ENCODE results near the gene KIAA1671.

KIAA1671 gene

DNA sequence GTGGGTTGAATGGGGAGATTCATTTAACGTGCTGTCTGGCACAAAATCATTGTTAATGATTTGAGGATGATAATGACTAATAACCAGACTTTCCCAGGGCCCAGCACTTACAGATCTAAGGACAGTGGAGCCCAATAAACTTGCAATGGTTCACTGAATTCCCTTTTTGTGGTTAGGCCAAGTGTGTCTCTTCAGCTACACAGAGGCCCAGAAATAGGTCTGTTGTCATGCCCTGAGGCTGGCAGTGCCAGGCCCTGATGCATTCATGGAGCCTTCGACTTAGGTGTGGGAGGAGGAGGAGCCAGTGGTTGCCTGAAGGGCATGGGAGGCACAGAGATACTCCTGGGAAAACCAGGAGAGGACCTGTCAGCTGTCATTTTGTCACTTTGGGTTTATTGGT lies 56.1 kb downstream of the KIAA1671 start:
- no peak overlapping the region for H3K27ac ChIP-seq
- H3K4me3 ChIP-seq = no peak overlapping the region
- peaks cover 0 to 22% (median 0%) of the 10 kb centered on the region in 11 experiments; a peak in 5 of 22 replicates for H4K20me1 ChIP-seq
- TF ChIP-seq Cebpa-rat (IDR thresholded peaks at IDR 0.05) = no peak
- H3K36me3 ChIP-seq = no peaks in the 10 kb centered on the region
- H3K27me3 ChIP-seq = peaks cover 34 to 48% (median 41%) of the 10 kb centered on the region in 11 experiments
- H3K9me3 ChIP-seq (replicated peaks in 1 of 11) = peaks cover 0 to 10% (median 3%) of the 10 kb centered on the region in 11 experiments; a peak in 2 of 22 replicates
- no peak overlapping the region for H3K9ac ChIP-seq
- peaks cover 7 to 24% (median 19%) of the 10 kb centered on the region in 10 experiments; a peak in 18 of 20 replicates for H3K4me1 ChIP-seq
- peak overlapping the region; percentile 12 to 71 (median 47); a peak in 18 of 22 replicates for H3K4me2 ChIP-seq

DNA sequence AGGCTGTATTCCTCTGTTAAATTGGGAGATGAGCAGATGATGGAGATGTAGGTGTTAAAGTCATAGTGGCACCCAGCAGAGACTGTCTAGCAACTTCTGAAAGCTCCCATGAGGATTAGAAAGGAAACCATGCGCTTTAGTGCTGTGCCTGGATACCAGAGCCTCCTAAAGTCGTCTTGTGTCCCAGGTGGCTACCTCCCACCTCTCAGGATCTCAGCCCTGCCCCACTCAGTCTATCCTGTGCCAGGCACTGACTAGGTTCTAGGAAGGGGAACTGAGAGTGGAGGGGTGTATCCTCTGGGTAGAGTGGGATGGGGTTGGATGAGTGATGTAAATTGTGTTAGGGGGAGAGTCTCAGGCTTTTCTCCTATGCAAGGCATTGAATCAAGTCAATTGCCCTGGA lies 60.2 kb downstream of the KIAA1671 start:
- peak overlapping the region in 8 of 11 experiments; percentile 1 to 41 (median 20); a peak in 9 of 22 replicates for H3K4me2 ChIP-seq
- peaks cover 0 to 5% (median 0%) of the 10 kb centered on the region in 11 experiments; a peak in 3 of 22 replicates for H3K9me3 ChIP-seq (replicated peaks in 1 of 11)
- H4K20me1 ChIP-seq = peaks cover 0 to 13% (median 0%) of the 10 kb centered on the region in 11 experiments; a peak in 4 of 22 replicates
- H3K4me1 ChIP-seq = peaks cover 7 to 24% (median 20%) of the 10 kb centered on the region in 10 experiments; a peak in 18 of 20 replicates
- peaks cover 0 to 7% (median under 1%) of the 10 kb centered on the region in 11 experiments; a peak in 10 of 22 replicates for H3K27me3 ChIP-seq
- no peak for TF ChIP-seq Cebpa-rat (IDR thresholded peaks at IDR 0.05)
- H3K9ac ChIP-seq = no peak overlapping the region
- H3K36me3 ChIP-seq = no peaks in the 10 kb centered on the region
- no peak overlapping the region for H3K27ac ChIP-seq
- no peak overlapping the region for H3K4me3 ChIP-seq

DNA sequence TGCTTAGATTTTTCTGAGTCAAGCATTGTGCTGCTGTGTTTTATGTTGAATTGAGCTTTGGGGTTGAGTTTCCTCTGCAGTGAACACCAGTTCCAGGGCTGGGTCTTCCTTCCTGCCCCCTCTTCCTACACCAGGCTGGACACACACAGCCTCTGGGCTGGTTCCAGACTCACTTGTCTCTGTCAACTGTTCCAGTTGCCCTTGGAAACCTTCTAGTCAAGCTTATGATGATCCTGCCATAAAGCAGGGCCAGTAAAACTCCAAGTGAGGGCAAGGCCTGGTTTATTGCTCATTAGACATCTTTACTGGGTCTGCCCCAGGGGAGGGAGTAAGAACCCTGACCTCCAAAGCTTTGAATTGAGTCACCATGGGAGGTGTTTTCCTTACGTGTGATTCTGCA lies 61.1 kb downstream of the KIAA1671 start:
- Histone ChIP-seq H4K20me1 (peaks cover 0 to 7% (median 0%) of the 10 kb centered on the region in 11 experiments; a peak in 4 of 22 replicates), H3K4me1 (peaks cover 4 to 19% (median 15%) of the 10 kb centered on the region in 10 experiments; a peak in 18 of 20 replicates), H3K27me3 (peaks cover 0 to 6% (median 0%) of the 10 kb centered on the region in 11 experiments; a peak in 2 of 22 replicates), H3K4me2 (peak overlapping the region in 3 of 11 experiments; percentile 1 to 41 (median 17); a peak in 4 of 22 replicates), H3K36me3 (no peaks in the 10 kb centered on the region), H3K9ac (no peak overlapping the region), H3K27ac (no peak overlapping the region), H3K9me3 (replicated peaks in 1 of 11) (peaks cover 0 to 5% (median 0%) of the 10 kb centered on the region in 11 experiments; a peak in 3 of 22 replicates), H3K4me3 (no peak overlapping the region)
- TF ChIP-seq Cebpa-rat (IDR thresholded peaks at IDR 0.05) = no peak

DNA sequence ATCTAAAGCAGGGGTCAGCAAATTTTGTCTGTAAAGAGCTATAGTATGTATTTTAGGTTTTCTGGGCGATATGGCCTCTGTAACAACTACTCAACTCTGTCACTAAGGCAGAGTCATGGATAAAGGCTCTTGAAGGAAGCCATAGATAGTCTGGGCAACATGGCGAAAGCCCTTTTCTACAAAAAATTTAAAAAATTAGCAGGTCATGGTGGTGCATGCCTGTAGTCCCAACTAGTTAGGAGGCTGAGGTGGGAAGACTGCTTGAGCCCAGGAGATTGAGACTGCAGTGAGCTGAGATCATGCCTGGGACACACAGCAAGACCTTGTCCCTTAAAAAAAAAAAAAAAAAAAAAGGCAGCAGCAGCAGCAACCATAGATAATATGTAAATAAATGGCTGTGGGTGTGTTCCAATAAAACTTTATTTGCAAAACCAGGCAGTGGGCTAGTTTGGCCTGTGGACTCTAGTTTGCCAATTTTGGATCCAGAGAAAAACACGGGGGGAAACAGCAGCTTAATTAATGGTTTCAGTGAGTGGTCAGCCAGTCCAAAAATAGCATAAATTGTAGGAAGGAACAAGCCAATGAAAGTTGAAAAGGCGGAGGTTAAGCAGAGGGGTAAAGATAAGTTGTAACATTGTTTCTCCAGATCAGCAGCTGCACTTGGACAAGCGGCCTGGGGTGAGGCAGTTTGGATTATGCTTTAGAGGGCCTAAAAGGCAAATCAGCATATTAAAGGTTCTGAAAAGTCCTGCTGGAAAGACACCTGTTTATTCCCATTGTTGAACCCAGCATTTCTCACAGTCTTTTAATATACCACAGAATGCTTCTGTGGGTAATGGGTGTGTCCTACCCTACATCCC lies 62.6 kb downstream of the KIAA1671 start:
- Histone ChIP-seq H4K20me1 (no peaks in the 10 kb centered on the region; a peak in 1 of 22 replicates), H3K9me3 (replicated peaks in 1 of 11) (peaks cover 0 to 5% (median 0%) of the 10 kb centered on the region in 11 experiments; a peak in 3 of 22 replicates), H3K27me3 (peaks cover 0 to 6% (median 0%) of the 10 kb centered on the region in 11 experiments; a peak in 2 of 22 replicates), H3K4me1 (peaks cover 0 to 12% (median 8%) of the 10 kb centered on the region in 10 experiments; a peak in 10 of 20 replicates), H3K9ac (no peak overlapping the region), H3K4me3 (no peak overlapping the region), H3K27ac (no peak overlapping the region), H3K4me2 (no peak overlapping the region), H3K36me3 (no peaks in the 10 kb centered on the region)
- TF ChIP-seq Cebpa-rat (IDR thresholded peaks at IDR 0.05) = no peak

DNA sequence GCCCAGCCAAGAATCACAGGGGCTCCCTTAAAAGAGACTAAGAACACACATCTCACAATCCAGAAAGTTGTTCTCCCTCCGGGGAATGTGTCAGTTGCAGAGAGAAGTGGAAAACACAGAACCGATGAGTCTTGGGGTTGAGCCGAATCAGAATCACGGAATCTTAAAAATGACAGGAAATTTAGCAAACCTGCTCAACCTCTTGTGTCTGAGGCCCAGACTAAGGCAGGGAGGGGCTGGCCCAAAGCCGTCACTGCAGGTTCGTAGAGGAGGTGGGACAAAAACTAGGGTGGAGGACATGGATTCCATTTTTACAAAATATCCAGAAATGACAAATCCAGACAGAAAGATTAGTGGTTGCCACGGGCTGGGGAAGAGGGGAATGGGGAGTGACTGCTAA lies 63.8 kb downstream of the KIAA1671 start:
- H3K27me3 ChIP-seq = no peaks in the 10 kb centered on the region
- no peaks in the 10 kb centered on the region; a peak in 1 of 22 replicates for H4K20me1 ChIP-seq
- no peak overlapping the region for H3K27ac ChIP-seq
- H3K9me3 ChIP-seq (replicated peaks in 1 of 11) = peaks cover 0 to 5% (median 0%) of the 10 kb centered on the region in 11 experiments; a peak in 3 of 22 replicates
- no peak overlapping the region for H3K4me2 ChIP-seq
- H3K4me1 ChIP-seq = peaks cover 0 to 12% (median 8%) of the 10 kb centered on the region in 10 experiments; a peak in 10 of 20 replicates
- TF ChIP-seq Cebpa-rat (IDR thresholded peaks at IDR 0.05) = no peak
- no peak overlapping the region for H3K9ac ChIP-seq
- H3K4me3 ChIP-seq = no peak overlapping the region
- no peaks in the 10 kb centered on the region for H3K36me3 ChIP-seq

DNA sequence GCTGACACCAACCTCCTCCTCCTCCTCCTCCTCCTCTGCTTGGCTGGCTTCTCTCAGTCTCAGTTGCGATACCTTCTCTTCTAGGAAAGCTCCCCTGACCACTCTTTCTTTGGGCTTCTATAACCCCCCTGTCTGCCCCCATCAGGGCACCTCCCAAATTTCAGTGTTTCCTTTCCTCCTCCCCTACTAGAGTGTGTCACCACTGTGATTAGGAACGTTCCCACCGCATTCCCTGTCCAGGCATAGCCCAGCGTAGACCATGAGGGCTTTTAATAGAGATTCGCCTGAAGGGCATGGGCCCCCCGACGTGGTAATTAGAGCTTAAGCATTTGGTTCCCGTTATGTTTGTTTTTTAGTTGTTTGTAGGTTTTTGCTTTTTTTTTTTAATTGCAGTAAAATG lies 65.5 kb downstream of the KIAA1671 start:
- Histone ChIP-seq H3K9me3 (replicated peaks in 1 of 11) (peaks cover 0 to 5% (median 0%) of the 10 kb centered on the region in 11 experiments; a peak in 3 of 22 replicates), H3K9ac (no peak overlapping the region), H3K27me3 (no peaks in the 10 kb centered on the region), H3K4me2 (no peak overlapping the region), H3K4me1 (peaks cover 0 to 6% (median 3%) of the 10 kb centered on the region in 10 experiments; a peak in 9 of 20 replicates), H3K27ac (no peak overlapping the region), H4K20me1 (no peaks in the 10 kb centered on the region; a peak in 1 of 22 replicates), H3K36me3 (no peaks in the 10 kb centered on the region), H3K4me3 (no peak overlapping the region)
- TF ChIP-seq Cebpa-rat (IDR thresholded peaks at IDR 0.05) = no peak

DNA sequence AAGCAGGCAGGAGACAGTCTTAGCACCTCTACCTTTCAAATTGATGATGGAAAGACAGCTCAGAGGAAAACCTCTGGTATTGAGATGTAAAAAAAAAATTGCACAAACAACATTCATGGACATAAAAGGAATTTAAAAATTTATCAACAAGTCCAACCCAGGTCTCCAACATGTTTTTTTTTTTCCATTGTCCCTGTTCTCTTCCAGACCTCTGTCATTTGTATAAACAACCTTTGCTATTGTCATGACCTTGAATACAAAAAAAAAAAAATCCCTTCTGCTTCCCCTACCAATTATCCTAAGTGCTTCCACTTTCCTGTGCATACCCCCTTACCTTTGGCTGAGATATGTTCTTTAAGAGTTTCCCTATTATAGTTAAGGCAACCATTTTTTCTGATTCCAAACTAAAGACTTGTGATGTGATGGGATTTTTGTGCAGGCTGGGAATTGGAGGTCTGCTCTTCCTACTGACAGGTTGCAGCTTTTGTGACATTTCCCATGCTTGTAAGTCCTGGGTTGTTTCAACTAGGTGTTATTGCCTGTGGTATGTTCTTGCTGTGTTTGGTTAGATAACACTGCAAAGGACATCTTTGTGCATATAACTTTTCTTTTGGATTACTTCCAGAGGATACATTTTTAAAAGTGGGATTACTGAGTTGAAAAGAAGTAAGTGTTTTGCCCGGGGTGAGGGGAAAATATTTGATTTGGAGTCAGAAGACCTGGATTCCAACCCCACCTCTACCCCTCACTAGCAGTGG lies 67.1 kb downstream of the KIAA1671 start:
- no peak for TF ChIP-seq Cebpa-rat (IDR thresholded peaks at IDR 0.05)
- no peak overlapping the region for H3K9ac ChIP-seq
- H3K4me1 ChIP-seq = 0 out of 20 replicates have a peak, but pooled peaks cover 0 to 5% (median 0%) of the 10 kb centered on the region in 10 experiments
- H4K20me1 ChIP-seq = no peaks in the 10 kb centered on the region; a peak in 1 of 22 replicates
- H3K4me2 ChIP-seq = no peak overlapping the region
- H3K4me3 ChIP-seq = no peak overlapping the region
- no peaks in the 10 kb centered on the region for H3K36me3 ChIP-seq
- no peak overlapping the region for H3K27ac ChIP-seq
- H3K27me3 ChIP-seq = no peaks in the 10 kb centered on the region
- peaks cover 0 to 5% (median 0%) of the 10 kb centered on the region in 11 experiments; a peak in 3 of 22 replicates for H3K9me3 ChIP-seq (replicated peaks in 1 of 11)

DNA sequence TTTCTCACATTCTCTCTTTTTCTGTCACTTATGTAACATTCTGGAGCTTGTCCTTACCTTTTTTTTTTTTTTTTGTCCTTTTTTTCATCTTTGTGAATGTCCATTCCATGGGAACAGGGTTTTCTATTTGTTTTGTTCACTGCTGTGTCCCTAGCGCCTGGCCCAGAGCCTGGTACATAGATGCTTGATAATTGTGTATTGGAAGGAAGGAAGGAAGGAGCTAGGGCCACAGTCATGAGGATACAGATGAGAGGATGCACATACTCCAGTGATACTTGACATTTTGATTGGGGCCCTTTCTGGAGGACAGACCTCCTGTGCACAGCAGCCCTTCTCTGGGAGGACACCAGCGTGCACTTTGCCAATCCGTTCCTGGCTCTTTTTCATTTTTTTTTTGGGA lies 68.9 kb downstream of the KIAA1671 start:
- Histone ChIP-seq H3K9me3 (replicated peaks in 1 of 11) (peaks cover 0 to 5% (median 0%) of the 10 kb centered on the region in 11 experiments; a peak in 3 of 22 replicates), H3K4me1 (peaks cover 0 to 15% (median 6%) of the 10 kb centered on the region in 10 experiments; a peak in 11 of 20 replicates), H3K4me3 (no peak overlapping the region), H3K27ac (no peak overlapping the region), H3K27me3 (no peaks in the 10 kb centered on the region), H4K20me1 (no peaks in the 10 kb centered on the region), H3K4me2 (no peak overlapping the region), H3K9ac (no peak overlapping the region), H3K36me3 (no peaks in the 10 kb centered on the region)
- no peak for TF ChIP-seq Cebpa-rat (IDR thresholded peaks at IDR 0.05)
